Measurements from ENCODE around the gene MAL. TPM values are rescaled to one million over a fixed set of nuclear protein-coding genes. Genes with fewer than 3 reads are reported as not detected.

The MAL gene
- total RNA-seq, 1 experiment from 2014 or later, result not detected

DNA sequence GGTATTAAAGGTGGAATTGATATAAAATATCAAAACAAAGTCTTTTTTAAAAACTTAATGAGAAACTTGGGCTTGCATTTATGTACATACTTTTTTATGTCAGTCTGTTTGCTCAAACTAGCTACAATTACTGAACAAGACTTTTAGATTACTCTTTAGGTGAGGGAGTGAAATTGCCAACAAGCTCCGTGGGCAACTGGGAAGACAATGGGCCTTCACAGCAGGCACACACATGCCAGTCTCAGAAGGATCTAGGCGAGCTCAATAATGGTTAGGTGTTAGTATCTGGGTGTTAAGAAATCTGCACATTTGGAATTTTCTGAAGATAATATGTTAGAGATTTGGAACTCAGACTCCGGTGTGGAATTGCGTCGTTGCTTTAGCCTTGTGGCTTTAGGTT is 23.0 kb upstream of the MAL start:
- Histone ChIP-seq H3K36me3 (ENCODE audit: insufficient read depth, low read length) (no peaks in the 10 kb centered on the region), H3K4me2 (ENCODE audit: low read depth, low read length, poor library complexity, severe bottlenecking) (no peak overlapping the region), H3K4me3 (ENCODE audit: low read length) (no peak overlapping the region), H3K9ac (ENCODE audit: low read length) (no peak overlapping the region), H3K4me1 (ENCODE audit: low read length) (no peaks in the 10 kb centered on the region), H3K79me2 (ENCODE audit: low read length) (no peaks in the 10 kb centered on the region), H2AFZ (ENCODE audit: low read length) (no peak overlapping the region), H3K27me3 (ENCODE audit: low read length) (no peaks in the 10 kb centered on the region), H3K27ac (ENCODE audit: low read length) (no peak overlapping the region), H3K9me3 (ENCODE audit: low read length) (no peaks in the 10 kb centered on the region), H4K20me1 (ENCODE audit: insufficient read depth, low read depth, low read length) (no peaks in the 10 kb centered on the region), H3K9me2 (replicated peaks; ENCODE audit: insufficient read depth, low read length) (no peaks in the 10 kb centered on the region)
- DNase-seq, result no peak

DNA sequence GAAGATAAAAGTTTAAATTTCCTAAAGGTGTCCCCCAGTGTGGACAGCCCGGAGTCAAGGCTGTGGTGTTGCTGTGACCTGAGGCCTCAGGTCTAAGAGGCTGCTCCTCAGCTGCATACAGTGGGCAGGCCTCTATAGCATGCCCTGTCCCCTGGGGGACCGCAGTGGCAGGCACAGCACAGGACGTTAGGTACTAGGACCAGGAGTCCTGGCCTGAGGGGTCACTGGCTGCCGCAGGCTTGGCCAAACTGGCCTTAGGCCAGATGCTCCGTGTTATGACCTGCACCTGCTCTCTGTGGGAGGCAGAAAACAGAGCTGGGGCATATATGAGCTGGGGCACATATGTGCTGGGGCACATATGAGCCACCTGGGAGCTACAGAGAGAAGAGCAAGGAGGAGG is 21.2 kb upstream of the MAL start:
- H3K9me2 ChIP-seq (replicated peaks; ENCODE audit: insufficient read depth, low read length), result no peaks in the 10 kb centered on the region
- no peaks in the 10 kb centered on the region for H4K20me1 ChIP-seq (ENCODE audit: insufficient read depth, low read depth, low read length)
- H3K4me3 ChIP-seq (ENCODE audit: low read length), result no peak overlapping the region
- H3K27me3 ChIP-seq (ENCODE audit: low read length), result no peaks in the 10 kb centered on the region
- H2AFZ ChIP-seq (ENCODE audit: low read length), result no peak overlapping the region
- H3K79me2 ChIP-seq (ENCODE audit: low read length), result no peaks in the 10 kb centered on the region
- H3K27ac ChIP-seq (ENCODE audit: low read length), result no peak overlapping the region
- no peaks in the 10 kb centered on the region for H3K36me3 ChIP-seq (ENCODE audit: insufficient read depth, low read length)
- no peaks in the 10 kb centered on the region for H3K9me3 ChIP-seq (ENCODE audit: low read length)
- H3K4me2 ChIP-seq (ENCODE audit: low read depth, low read length, poor library complexity, severe bottlenecking), result no peak overlapping the region
- no peaks in the 10 kb centered on the region for H3K4me1 ChIP-seq (ENCODE audit: low read length)
- H3K9ac ChIP-seq (ENCODE audit: low read length), result no peak overlapping the region
- DNase-seq, result no peak

DNA sequence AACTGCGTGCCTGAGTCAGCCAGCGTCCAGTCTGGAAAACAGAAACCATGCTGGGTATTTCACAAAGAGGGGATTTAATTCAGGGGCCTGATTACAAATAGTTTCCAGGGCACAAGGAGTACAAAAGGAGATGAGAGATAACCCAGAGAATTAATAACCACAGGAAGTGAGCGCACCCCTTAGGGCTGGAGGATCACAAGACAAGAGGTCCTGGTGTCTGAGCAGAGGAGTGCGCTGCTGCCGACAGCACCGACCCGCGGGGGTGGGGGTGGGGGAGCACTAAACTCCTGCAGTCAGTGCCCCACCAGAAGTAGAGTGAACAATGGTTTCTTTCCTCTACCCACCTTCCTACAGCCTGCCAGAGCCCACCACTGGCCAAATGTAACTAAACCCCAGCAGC is 20.8 kb upstream of the MAL start:
- H3K4me2 ChIP-seq (ENCODE audit: low read depth, low read length, poor library complexity, severe bottlenecking), result no peak overlapping the region
- H3K4me3 ChIP-seq (ENCODE audit: low read length), result no peak overlapping the region
- H3K9ac ChIP-seq (ENCODE audit: low read length), result no peak overlapping the region

DNA sequence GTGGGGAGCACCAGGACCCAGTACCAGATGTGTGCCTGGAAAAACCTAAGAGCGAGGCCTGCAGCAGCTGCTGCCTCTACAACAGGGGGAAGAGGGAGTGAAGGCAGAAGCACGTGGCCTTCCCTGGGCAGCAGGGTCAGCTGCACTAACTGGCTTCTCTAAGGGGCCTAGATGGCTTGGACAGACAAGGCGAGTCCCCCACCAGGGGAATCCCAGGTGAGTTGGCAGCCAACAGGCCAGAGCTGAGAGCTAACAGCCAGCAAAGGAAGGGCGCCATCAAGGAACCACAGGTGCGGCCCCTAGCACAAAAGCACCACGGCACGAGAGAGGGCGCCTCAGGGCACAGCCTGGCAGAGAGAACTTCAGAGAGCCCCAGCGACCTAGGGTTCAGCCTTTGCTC is 19.8 kb upstream of the MAL start:
- Histone ChIP-seq H3K4me2 (ENCODE audit: low read depth, low read length, poor library complexity, severe bottlenecking) (no peak overlapping the region), H4K20me1 (ENCODE audit: insufficient read depth, low read depth, low read length) (no peaks in the 10 kb centered on the region), H2AFZ (ENCODE audit: low read length) (no peak overlapping the region), H3K4me3 (ENCODE audit: low read length) (no peak overlapping the region), H3K4me1 (ENCODE audit: low read length) (no peaks in the 10 kb centered on the region), H3K27me3 (ENCODE audit: low read length) (no peaks in the 10 kb centered on the region), H3K36me3 (ENCODE audit: insufficient read depth, low read length) (no peaks in the 10 kb centered on the region), H3K79me2 (ENCODE audit: low read length) (no peaks in the 10 kb centered on the region), H3K9me3 (ENCODE audit: low read length) (no peaks in the 10 kb centered on the region), H3K9me2 (replicated peaks; ENCODE audit: insufficient read depth, low read length) (no peaks in the 10 kb centered on the region), H3K27ac (ENCODE audit: low read length) (no peak overlapping the region), H3K9ac (ENCODE audit: low read length) (no peak overlapping the region)
- DNase-seq, result no peak

More for the DNA sequence above, 20.8 kb upstream of the MAL start:
- Histone ChIP-seq H3K36me3 (ENCODE audit: insufficient read depth, low read length) (no peaks in the 10 kb centered on the region), H3K9me2 (replicated peaks; ENCODE audit: insufficient read depth, low read length) (no peaks in the 10 kb centered on the region), H3K9me3 (ENCODE audit: low read length) (no peaks in the 10 kb centered on the region), H4K20me1 (ENCODE audit: insufficient read depth, low read depth, low read length) (no peaks in the 10 kb centered on the region), H3K4me1 (ENCODE audit: low read length) (no peaks in the 10 kb centered on the region), H3K27ac (ENCODE audit: low read length) (no peak overlapping the region), H3K79me2 (ENCODE audit: low read length) (no peaks in the 10 kb centered on the region), H3K27me3 (ENCODE audit: low read length) (no peaks in the 10 kb centered on the region), H2AFZ (ENCODE audit: low read length) (no peak overlapping the region)
- DNase-seq, result no peak

DNA sequence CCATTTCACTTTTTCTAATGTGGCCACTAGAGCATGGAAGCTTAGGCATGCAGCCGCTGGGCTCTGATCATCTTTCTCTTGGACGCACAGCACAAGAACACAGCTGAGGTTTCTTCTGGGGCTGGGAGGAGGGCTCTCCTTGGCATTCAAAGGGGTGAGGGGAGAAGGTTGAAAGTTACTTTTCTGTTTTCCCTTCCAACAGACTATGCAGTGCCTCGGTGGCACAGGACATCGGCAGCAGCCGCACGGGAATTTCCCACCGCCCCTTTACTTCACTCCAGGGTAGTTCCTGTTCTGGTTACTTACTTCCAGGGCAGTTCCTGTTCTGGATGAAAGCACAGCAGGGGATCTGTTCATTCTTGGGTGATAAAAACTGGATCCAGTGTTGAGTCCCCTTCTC is 18.9 kb upstream of the MAL start:
- H3K9me2 ChIP-seq (replicated peaks; ENCODE audit: insufficient read depth, low read length), result no peaks in the 10 kb centered on the region
- no peaks in the 10 kb centered on the region for H3K27me3 ChIP-seq (ENCODE audit: low read length)
- DNase-seq, result no peak
- H3K27ac ChIP-seq (ENCODE audit: low read length), result no peak overlapping the region
- H3K4me3 ChIP-seq (ENCODE audit: low read length), result no peak overlapping the region
- H3K9me3 ChIP-seq (ENCODE audit: low read length), result no peaks in the 10 kb centered on the region
- H3K36me3 ChIP-seq (ENCODE audit: insufficient read depth, low read length), result no peaks in the 10 kb centered on the region
- no peak overlapping the region for H2AFZ ChIP-seq (ENCODE audit: low read length)
- H4K20me1 ChIP-seq (ENCODE audit: insufficient read depth, low read depth, low read length), result no peaks in the 10 kb centered on the region
- H3K9ac ChIP-seq (ENCODE audit: low read length), result no peak overlapping the region
- H3K79me2 ChIP-seq (ENCODE audit: low read length), result no peaks in the 10 kb centered on the region
- H3K4me1 ChIP-seq (ENCODE audit: low read length), result no peaks in the 10 kb centered on the region
- no peak overlapping the region for H3K4me2 ChIP-seq (ENCODE audit: low read depth, low read length, poor library complexity, severe bottlenecking)

DNA sequence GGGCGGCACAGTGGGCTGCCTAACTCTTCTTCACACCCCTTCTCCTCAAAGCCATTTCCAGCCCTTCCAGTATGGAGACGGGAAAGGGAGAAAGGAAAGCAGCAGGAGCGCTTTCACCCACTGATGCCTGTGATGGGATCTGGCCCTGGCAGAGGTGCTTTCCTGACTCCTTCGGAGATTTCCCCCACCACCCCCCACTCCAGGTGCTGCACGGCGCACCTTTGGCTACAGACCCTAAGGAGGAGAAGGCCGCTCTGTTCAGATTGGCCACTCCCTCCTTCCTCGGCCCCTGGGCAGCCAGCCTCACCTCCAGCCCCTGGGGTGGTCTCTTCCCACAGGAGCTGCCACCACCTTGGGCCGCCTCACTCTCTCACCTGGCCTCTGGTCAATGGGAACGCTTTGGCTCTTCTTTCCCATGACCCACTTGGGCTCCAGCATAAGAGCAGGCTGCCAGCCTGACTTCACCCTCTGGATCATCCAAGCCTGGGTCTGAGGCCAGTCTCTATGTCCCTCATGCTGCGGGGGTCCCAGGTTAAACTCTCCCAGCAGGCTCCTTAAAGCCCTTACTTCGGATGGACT is 18.4 kb upstream of the MAL start:
- Histone ChIP-seq H3K27ac (ENCODE audit: low read length) (no peak overlapping the region), H3K27me3 (ENCODE audit: low read length) (no peaks in the 10 kb centered on the region), H3K9me3 (ENCODE audit: low read length) (no peaks in the 10 kb centered on the region), H3K9ac (ENCODE audit: low read length) (no peak overlapping the region), H3K9me2 (replicated peaks; ENCODE audit: insufficient read depth, low read length) (no peaks in the 10 kb centered on the region), H3K4me1 (ENCODE audit: low read length) (no peaks in the 10 kb centered on the region), H3K36me3 (ENCODE audit: insufficient read depth, low read length) (no peaks in the 10 kb centered on the region), H3K79me2 (ENCODE audit: low read length) (no peaks in the 10 kb centered on the region), H3K4me3 (ENCODE audit: low read length) (no peak overlapping the region), H4K20me1 (ENCODE audit: insufficient read depth, low read depth, low read length) (no peaks in the 10 kb centered on the region), H2AFZ (ENCODE audit: low read length) (no peak overlapping the region), H3K4me2 (ENCODE audit: low read depth, low read length, poor library complexity, severe bottlenecking) (no peak overlapping the region)
- no peak for DNase-seq

DNA sequence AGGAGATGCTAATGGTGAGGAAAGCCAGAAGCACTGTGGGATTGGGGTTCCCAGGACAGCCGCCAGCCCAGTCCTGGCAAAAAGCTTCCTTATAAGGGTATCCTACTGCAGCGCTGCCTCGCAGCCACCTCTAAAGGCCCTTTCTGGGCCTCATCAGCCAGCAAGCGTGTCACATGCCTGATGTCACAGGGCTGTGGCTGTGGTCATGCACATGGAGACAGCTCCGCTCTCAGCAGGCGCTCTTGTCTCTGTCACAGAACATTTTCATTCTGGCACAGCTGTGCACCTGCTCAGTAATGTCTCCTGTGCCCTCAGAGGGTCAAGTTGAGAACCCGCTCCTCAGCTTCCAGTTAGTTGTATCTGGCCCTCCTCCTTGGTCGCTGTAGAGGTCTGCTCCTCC is 17.7 kb upstream of the MAL start:
- no peak overlapping the region for H3K9ac ChIP-seq (ENCODE audit: low read length)
- H3K9me3 ChIP-seq (ENCODE audit: low read length), result no peaks in the 10 kb centered on the region
- no peak overlapping the region for H3K4me3 ChIP-seq (ENCODE audit: low read length)
- H3K9me2 ChIP-seq (replicated peaks; ENCODE audit: insufficient read depth, low read length), result no peaks in the 10 kb centered on the region
- H3K36me3 ChIP-seq (ENCODE audit: insufficient read depth, low read length), result no peaks in the 10 kb centered on the region
- no peaks in the 10 kb centered on the region for H3K79me2 ChIP-seq (ENCODE audit: low read length)
- DNase-seq, result no peak
- no peak overlapping the region for H2AFZ ChIP-seq (ENCODE audit: low read length)
- no peak overlapping the region for H3K4me2 ChIP-seq (ENCODE audit: low read depth, low read length, poor library complexity, severe bottlenecking)
- H3K4me1 ChIP-seq (ENCODE audit: low read length), result no peaks in the 10 kb centered on the region
- H3K27ac ChIP-seq (ENCODE audit: low read length), result no peak overlapping the region
- H4K20me1 ChIP-seq (ENCODE audit: insufficient read depth, low read depth, low read length), result no peaks in the 10 kb centered on the region
- no peaks in the 10 kb centered on the region for H3K27me3 ChIP-seq (ENCODE audit: low read length)

DNA sequence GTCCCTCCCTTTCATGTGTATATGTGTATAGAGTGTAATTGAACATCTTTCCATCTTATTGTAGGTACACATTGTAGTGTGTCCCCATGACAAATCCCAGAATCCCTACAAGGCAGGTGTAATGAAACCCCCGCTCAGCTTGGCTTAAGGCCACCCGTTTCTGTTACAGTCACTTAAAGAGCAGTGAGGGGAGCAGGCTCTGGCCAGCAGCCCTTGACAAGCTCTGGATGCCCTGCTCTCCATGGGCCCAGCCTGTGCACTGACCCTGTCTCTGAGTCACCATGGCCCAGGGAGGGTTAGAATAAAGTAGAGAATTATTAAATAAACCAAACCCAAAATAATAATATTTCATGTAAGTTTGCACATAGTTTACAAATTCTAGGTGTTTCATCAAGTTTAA is 17.2 kb upstream of the MAL start:
- no peak for DNase-seq
- no peak overlapping the region for H2AFZ ChIP-seq (ENCODE audit: low read length)
- H3K27me3 ChIP-seq (ENCODE audit: low read length), result no peaks in the 10 kb centered on the region
- H3K4me2 ChIP-seq (ENCODE audit: low read depth, low read length, poor library complexity, severe bottlenecking), result no peak overlapping the region
- H3K4me1 ChIP-seq (ENCODE audit: low read length), result no peaks in the 10 kb centered on the region
- no peak overlapping the region for H3K27ac ChIP-seq (ENCODE audit: low read length)
- no peaks in the 10 kb centered on the region for H4K20me1 ChIP-seq (ENCODE audit: insufficient read depth, low read depth, low read length)
- H3K9me3 ChIP-seq (ENCODE audit: low read length), result no peaks in the 10 kb centered on the region
- H3K36me3 ChIP-seq (ENCODE audit: insufficient read depth, low read length), result no peaks in the 10 kb centered on the region
- H3K9ac ChIP-seq (ENCODE audit: low read length), result no peak overlapping the region
- H3K4me3 ChIP-seq (ENCODE audit: low read length), result no peak overlapping the region
- H3K79me2 ChIP-seq (ENCODE audit: low read length), result no peaks in the 10 kb centered on the region
- no peaks in the 10 kb centered on the region for H3K9me2 ChIP-seq (replicated peaks; ENCODE audit: insufficient read depth, low read length)

DNA sequence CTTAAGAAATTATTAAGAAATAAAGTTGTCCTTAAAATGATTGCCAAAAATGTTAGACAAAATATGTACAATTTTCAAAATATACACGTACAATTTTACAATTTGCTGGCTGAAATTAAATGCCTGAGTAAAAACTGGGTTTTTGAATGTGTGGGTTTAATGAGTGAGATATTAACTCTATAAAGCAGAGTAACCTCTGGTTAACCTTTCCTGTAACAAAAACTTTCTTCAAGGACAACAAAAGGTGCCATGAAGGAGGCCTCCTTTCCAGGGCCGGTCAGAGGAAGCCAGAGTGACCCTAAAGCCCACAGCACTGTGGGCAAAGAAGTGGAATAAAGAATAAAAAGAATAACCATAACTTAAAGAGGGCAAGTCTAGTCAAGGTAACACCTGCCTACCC is 16.5 kb upstream of the MAL start:
- no peak overlapping the region for H3K4me3 ChIP-seq (ENCODE audit: low read length)

More for the DNA sequence above, 16.5 kb upstream of the MAL start:
- Histone ChIP-seq H3K4me2 (ENCODE audit: low read depth, low read length, poor library complexity, severe bottlenecking) (no peak overlapping the region), H3K4me1 (ENCODE audit: low read length) (no peaks in the 10 kb centered on the region), H3K9me2 (replicated peaks; ENCODE audit: insufficient read depth, low read length) (no peaks in the 10 kb centered on the region), H3K9ac (ENCODE audit: low read length) (no peak overlapping the region), H3K9me3 (ENCODE audit: low read length) (no peaks in the 10 kb centered on the region), H2AFZ (ENCODE audit: low read length) (no peak overlapping the region), H4K20me1 (ENCODE audit: insufficient read depth, low read depth, low read length) (no peaks in the 10 kb centered on the region), H3K27me3 (ENCODE audit: low read length) (no peaks in the 10 kb centered on the region), H3K27ac (ENCODE audit: low read length) (no peak overlapping the region), H3K36me3 (ENCODE audit: insufficient read depth, low read length) (no peaks in the 10 kb centered on the region), H3K79me2 (ENCODE audit: low read length) (no peaks in the 10 kb centered on the region)
- no peak for DNase-seq

All from Karpas-422 (cell line).